Upper lobe of left lung (tissue), 4 donors: Measurements from ENCODE around the gene SEMA3E.

ENCODE experiments used
- CTCF ChIP-seq, 6 experiments: fragments of 450-650 bp in 4 of 6; fragments of 200-600 bp in 2 of 6; sonication (generic) in 2 of 6; IDR thresholded peaks; one replicate each; pipeline ENCODE4 v1.5.1; 2016 to 2019; ENCODE audit warnings: antibody characterized with exemption in 6 of 6
- POLR2A ChIP-seq, 4 donors: fragments of 450-650 bp; IDR thresholded peaks; one replicate each; pipeline ENCODE4 v1.5.1; 2016 to 2017; ENCODE audit warnings: antibody characterized with exemption in 4 of 4, mild to moderate bottlenecking in 2 of 4
- POLR2AphosphoS5 ChIP-seq, 2 donors: sonication (generic); formaldehyde crosslinking; IDR thresholded peaks; one replicate each; pipeline ENCODE4 v1.5.1; 2017; ENCODE audit warnings: antibody characterized with exemption in 2 of 2

GRCh38 chr7:83439026-83439425 lies 209.9 kb downstream of the SEMA3E start:
- TF ChIP-seq POLR2A (IDR thresholded peaks at IDR 0.05) = no peak
- no peak for TF ChIP-seq CTCF (IDR thresholded peaks at IDR 0.05)
- no peak for TF ChIP-seq POLR2AphosphoS5 (IDR thresholded peaks at IDR 0.05)
